SKM-1 (cell line): ENCODE results near the gene CAPN5.
A peak's percentile ranks its signal among the peaks of the same experiment; 100 is the strongest.

Source experiments
- DNase-seq: peaks from one replicate; lab custom pipeline; 2025; ENCODE audit not compliant: unreplicated experiment; lab: John Stamatoyannopoulos, UW

CAPN5 gene

GRCh38 chr11:77165066-77165465, 98.3 kb downstream of the CAPN5 start:
- no peak for DNase-seq

GRCh38 chr11:77166021-77166420, 99.2 kb downstream of the CAPN5 start:
- no peak for DNase-seq

GRCh38 chr11:77167111-77167626, 100.4 kb downstream of the CAPN5 start:
- DNase-seq: no peak

- DNase-seq: no peak
These were observed 101.0 kb downstream of the CAPN5 start for GRCh38 chr11:77167791-77168190.

GRCh38 chr11:77170107-77170506, 103.3 kb downstream of the CAPN5 start:
- DNase-seq: no peak

- no peak for DNase-seq
These were observed 104.5 kb downstream of the CAPN5 start for GRCh38 chr11:77171254-77171653.

GRCh38 chr11:77171885-77172665, 105.3 kb downstream of the CAPN5 start:
- no peak for DNase-seq

- no peak for DNase-seq
These were observed 105.9 kb downstream of the CAPN5 start for GRCh38 chr11:77172666-77172982.

GRCh38 chr11:77173494-77173893, 106.7 kb downstream of the CAPN5 start:
- DNase-seq: no peak

- no peak for DNase-seq
These were observed 107.8 kb downstream of the CAPN5 start for GRCh38 chr11:77174559-77174958.

GRCh38 chr11:77175021-77175842, 108.5 kb downstream of the CAPN5 start:
- peak; percentile 5 for DNase-seq
